SK-N-SH treated with all-trans-retinoic acid at 6 μM for 48 hours (cell line): ENCODE data around the gene GEMIN5.

Source experiments
- ATAC-seq: fragments of 200-7000 bp; cut with Tn5 transposase; 3 replicates; pipeline ENCODE4 v1.9.1; 2020; ENCODE audit warnings: mild to moderate bottlenecking, moderate library complexity
- BACH2 ChIP-seq: fragments of 250-450 bp; sonication (Bioruptor Pico); IDR thresholded peaks from 2 replicates; pipeline ENCODE4 v1.9.0; 2021; ENCODE audit warnings: mild to moderate bottlenecking, borderline replicate concordance
- CREB5 ChIP-seq: fragments of 250-450 bp; sonication (Bioruptor Pico); IDR thresholded peaks from 2 replicates; pipeline ENCODE4 v1.5.1; 2020; ENCODE audit warnings: low read depth, mild to moderate bottlenecking, moderate library complexity
- CSDC2 ChIP-seq: fragments of 250-450 bp; sonication (Bioruptor Pico); IDR thresholded peaks from 2 replicates; pipeline ENCODE4 v1.5.0; 2020; ENCODE audit warnings: mild to moderate bottlenecking, moderate library complexity
- ESRRG ChIP-seq: fragments of 250-450 bp; sonication (Bioruptor Pico); IDR thresholded peaks from 2 replicates; pipeline ENCODE4 v1.6.1; 2021; ENCODE audit warnings: mild to moderate bottlenecking
- GLIS3 ChIP-seq: fragments of 250-450 bp; sonication (Bioruptor Pico); IDR thresholded peaks from 2 replicates; pipeline ENCODE4 v1.5.0; 2020; ENCODE audit warnings: mild to moderate bottlenecking, moderate library complexity
- ISL1 ChIP-seq: fragments of 250-450 bp; sonication (Bioruptor Pico); IDR thresholded peaks from 2 replicates; pipeline ENCODE4 v2.1.2; 2022; ENCODE audit warnings: mild to moderate bottlenecking, moderate library complexity
- OSR1 ChIP-seq: fragments of 250-450 bp; sonication (Bioruptor Pico); IDR thresholded peaks from 2 replicates; pipeline ENCODE4 v1.8.0; 2022; ENCODE audit warnings: moderate library complexity, mild to moderate bottlenecking, inconsistent platforms
- PPARA ChIP-seq: fragments of 250-450 bp; sonication (Bioruptor Pico); IDR thresholded peaks from 2 replicates; pipeline ENCODE4 v1.5.0; 2020; ENCODE audit warnings: mild to moderate bottlenecking, borderline replicate concordance
- RARB ChIP-seq: fragments of 250-450 bp; sonication (Bioruptor Pico); IDR thresholded peaks from 2 replicates; pipeline ENCODE4 v1.8.0; 2021; ENCODE audit warnings: mild to moderate bottlenecking, moderate library complexity
- SNAI2 ChIP-seq: fragments of 250-450 bp; sonication (Bioruptor Pico); IDR thresholded peaks from 2 replicates; pipeline ENCODE4 v1.5.0; 2020; ENCODE audit warnings: mild to moderate bottlenecking, moderate library complexity
- TCF4 ChIP-seq: fragments of 250-450 bp; sonication (Bioruptor Pico); IDR thresholded peaks from 2 replicates; pipeline ENCODE4 v1.8.0; 2021; ENCODE audit warnings: mild to moderate bottlenecking, moderate library complexity, borderline replicate concordance
- TOX ChIP-seq: fragments of 250-450 bp; sonication (Bioruptor Pico); IDR thresholded peaks from 2 replicates; pipeline ENCODE4 v1.8.0; 2021; ENCODE audit warnings: mild to moderate bottlenecking, moderate library complexity, borderline replicate concordance
- ZC3H10 ChIP-seq: fragments of 250-450 bp; sonication (Bioruptor Pico); IDR thresholded peaks from 2 replicates; pipeline ENCODE4 v1.5.1; 2021; ENCODE audit warnings: mild to moderate bottlenecking, moderate library complexity
- ZFP3 ChIP-seq: fragments of 250-450 bp; sonication (Bioruptor Pico); IDR thresholded peaks from 2 replicates; pipeline ENCODE4 v1.5.0; 2020; ENCODE audit warnings: mild to moderate bottlenecking, moderate library complexity
- ZFP30 ChIP-seq: fragments of 450-650 bp; formaldehyde crosslinking; IDR thresholded peaks from 2 replicates; pipeline ENCODE4 v1.5.0; 2022; ENCODE audit warnings: mild to moderate bottlenecking, moderate library complexity
- ZNF565 ChIP-seq: fragments of 450-650 bp; formaldehyde crosslinking; conservative IDR thresholded peaks from 2 replicates; pipeline ENCODE4 v1.5.0; 2020; ENCODE audit warnings: low read depth, mild to moderate bottlenecking, moderate library complexity
- ZNF70 ChIP-seq: fragments of 450-650 bp; formaldehyde crosslinking; IDR thresholded peaks from 2 replicates; pipeline ENCODE4 v1.5.0; 2020; ENCODE audit warnings: mild to moderate bottlenecking, moderate library complexity
- ZNF8 ChIP-seq: fragments of 450-650 bp; formaldehyde crosslinking; IDR thresholded peaks from 2 replicates; pipeline ENCODE4 v1.5.0; 2020; ENCODE audit warnings: mild to moderate bottlenecking, moderate library complexity
- TF ChIP-seq, protein P1 (sequence below): fragments of 250-450 bp; sonication (Bioruptor Pico); IDR thresholded peaks from 2 replicates; pipeline ENCODE4 v1.8.0; 2020; ENCODE audit warnings: mild to moderate bottlenecking, moderate library complexity, borderline replicate concordance
- TF ChIP-seq, protein P2 (sequence below): fragments of 250-450 bp; sonication (Bioruptor Pico); IDR thresholded peaks from 2 replicates; pipeline ENCODE4 v1.5.1; 2021; ENCODE audit warnings: mild to moderate bottlenecking, moderate library complexity
- TF ChIP-seq, protein P3 (sequence below): fragments of 250-450 bp; sonication (Bioruptor Pico); IDR thresholded peaks from 2 replicates; pipeline ENCODE4 v1.8.0; 2021; ENCODE audit warnings: low read depth, mild to moderate bottlenecking, moderate library complexity, borderline replicate concordance
- TF ChIP-seq, protein P4 (sequence below): fragments of 250-450 bp; sonication (Bioruptor Pico); IDR thresholded peaks from 2 replicates; pipeline ENCODE4 v1.5.0; 2020; ENCODE audit warnings: mild to moderate bottlenecking, moderate library complexity

GEMIN5 gene

GRCh38 chr5:154966081-154966841 lies 28.2 kb upstream of the GEMIN5 start:
- no peak for ATAC-seq
- TF ChIP-seq CSDC2 = no peak
- no peak for TF ChIP-seq ISL1 (CRISPR knock-in tag)
- TF ChIP-seq, protein P1, sequence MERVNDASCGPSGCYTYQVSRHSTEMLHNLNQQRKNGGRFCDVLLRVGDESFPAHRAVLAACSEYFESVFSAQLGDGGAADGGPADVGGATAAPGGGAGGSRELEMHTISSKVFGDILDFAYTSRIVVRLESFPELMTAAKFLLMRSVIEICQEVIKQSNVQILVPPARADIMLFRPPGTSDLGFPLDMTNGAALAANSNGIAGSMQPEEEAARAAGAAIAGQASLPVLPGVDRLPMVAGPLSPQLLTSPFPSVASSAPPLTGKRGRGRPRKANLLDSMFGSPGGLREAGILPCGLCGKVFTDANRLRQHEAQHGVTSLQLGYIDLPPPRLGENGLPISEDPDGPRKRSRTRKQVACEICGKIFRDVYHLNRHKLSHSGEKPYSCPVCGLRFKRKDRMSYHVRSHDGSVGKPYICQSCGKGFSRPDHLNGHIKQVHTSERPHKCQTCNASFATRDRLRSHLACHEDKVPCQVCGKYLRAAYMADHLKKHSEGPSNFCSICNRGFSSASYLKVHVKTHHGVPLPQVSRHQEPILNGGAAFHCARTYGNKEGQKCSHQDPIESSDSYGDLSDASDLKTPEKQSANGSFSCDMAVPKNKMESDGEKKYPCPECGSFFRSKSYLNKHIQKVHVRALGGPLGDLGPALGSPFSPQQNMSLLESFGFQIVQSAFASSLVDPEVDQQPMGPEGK (CRISPR knock-in tag) = no peak
- TF ChIP-seq GLIS3 (CRISPR knock-in tag) = no peak
- no peak for TF ChIP-seq ZFP30 (CRISPR knock-in tag)
- no peak for TF ChIP-seq ZNF70 (CRISPR knock-in tag)
- no peak for TF ChIP-seq ESRRG (CRISPR knock-in tag)
- TF ChIP-seq BACH2 (CRISPR knock-in tag) = no peak
- no peak for TF ChIP-seq RARB (CRISPR knock-in tag)
- no peak for TF ChIP-seq TCF4
- TF ChIP-seq ZC3H10 (CRISPR knock-in tag) = no peak
- TF ChIP-seq ZNF565 (CRISPR knock-in tag) = no peak

DNA sequence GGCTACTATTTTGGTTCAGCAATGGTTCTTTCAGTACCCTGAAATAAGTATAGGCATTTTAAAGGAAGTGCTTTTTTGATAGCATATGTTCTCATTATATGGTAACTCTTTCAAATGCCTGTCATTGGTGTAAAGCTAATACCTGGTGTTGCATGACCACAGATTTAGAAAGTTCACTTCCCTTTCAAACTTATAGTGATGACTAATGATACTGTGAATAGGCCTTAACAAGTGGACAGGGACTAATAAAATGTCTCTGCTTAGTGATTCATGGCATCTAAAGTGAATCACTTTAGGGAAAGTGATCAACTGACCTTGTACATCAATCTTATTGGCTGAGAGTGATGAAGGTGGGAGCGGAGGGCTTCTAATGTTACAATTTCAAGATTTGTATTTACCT lies 24.5 kb upstream of the GEMIN5 start:
- no peak for ATAC-seq
- TF ChIP-seq, protein P2, sequence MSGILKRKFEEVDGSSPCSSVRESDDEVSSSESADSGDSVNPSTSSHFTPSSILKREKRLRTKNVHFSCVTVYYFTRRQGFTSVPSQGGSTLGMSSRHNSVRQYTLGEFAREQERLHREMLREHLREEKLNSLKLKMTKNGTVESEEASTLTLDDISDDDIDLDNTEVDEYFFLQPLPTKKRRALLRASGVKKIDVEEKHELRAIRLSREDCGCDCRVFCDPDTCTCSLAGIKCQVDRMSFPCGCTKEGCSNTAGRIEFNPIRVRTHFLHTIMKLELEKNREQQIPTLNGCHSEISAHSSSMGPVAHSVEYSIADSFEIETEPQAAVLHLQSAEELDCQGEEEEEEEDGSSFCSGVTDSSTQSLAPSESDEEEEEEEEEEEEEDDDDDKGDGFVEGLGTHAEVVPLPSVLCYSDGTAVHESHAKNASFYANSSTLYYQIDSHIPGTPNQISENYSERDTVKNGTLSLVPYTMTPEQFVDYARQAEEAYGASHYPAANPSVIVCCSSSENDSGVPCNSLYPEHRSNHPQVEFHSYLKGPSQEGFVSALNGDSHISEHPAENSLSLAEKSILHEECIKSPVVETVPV = no peak
- TF ChIP-seq CREB5 (CRISPR knock-in tag) (no peak), TCF4 (no peak), SNAI2 (CRISPR knock-in tag) (no peak), TOX (no peak)
- TF ChIP-seq, all 23 proteins: peak for 0

- no peak for ATAC-seq
- TF ChIP-seq, protein P1 (CRISPR knock-in tag) = no peak
- TF ChIP-seq CSDC2 (no peak), ESRRG (CRISPR knock-in tag) (no peak), ZC3H10 (CRISPR knock-in tag) (no peak), RARB (CRISPR knock-in tag) (no peak), SNAI2 (CRISPR knock-in tag) (no peak), OSR1 (CRISPR knock-in tag) (no peak), ZNF70 (CRISPR knock-in tag) (no peak), ZFP3 (CRISPR knock-in tag) (no peak), ISL1 (CRISPR knock-in tag) (no peak), GLIS3 (CRISPR knock-in tag) (no peak), ZNF8 (CRISPR knock-in tag) (no peak), TOX (no peak), PPARA (CRISPR knock-in tag) (no peak), BACH2 (CRISPR knock-in tag) (no peak), CREB5 (CRISPR knock-in tag) (no peak), ZNF565 (CRISPR knock-in tag) (no peak)
- TF ChIP-seq, protein P3, sequence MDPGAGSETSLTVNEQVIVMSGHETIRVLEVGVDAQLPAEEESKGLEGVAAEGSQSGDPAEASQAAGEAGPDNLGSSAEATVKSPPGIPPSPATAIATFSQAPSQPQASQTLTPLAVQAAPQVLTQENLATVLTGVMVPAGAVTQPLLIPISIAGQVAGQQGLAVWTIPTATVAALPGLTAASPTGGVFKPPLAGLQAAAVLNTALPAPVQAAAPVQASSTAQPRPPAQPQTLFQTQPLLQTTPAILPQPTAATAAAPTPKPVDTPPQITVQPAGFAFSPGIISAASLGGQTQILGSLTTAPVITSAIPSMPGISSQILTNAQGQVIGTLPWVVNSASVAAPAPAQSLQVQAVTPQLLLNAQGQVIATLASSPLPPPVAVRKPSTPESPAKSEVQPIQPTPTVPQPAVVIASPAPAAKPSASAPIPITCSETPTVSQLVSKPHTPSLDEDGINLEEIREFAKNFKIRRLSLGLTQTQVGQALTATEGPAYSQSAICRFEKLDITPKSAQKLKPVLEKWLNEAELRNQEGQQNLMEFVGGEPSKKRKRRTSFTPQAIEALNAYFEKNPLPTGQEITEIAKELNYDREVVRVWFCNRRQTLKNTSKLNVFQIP = no peak
- TF ChIP-seq, protein P2 = no peak
- TF ChIP-seq, protein P4, sequence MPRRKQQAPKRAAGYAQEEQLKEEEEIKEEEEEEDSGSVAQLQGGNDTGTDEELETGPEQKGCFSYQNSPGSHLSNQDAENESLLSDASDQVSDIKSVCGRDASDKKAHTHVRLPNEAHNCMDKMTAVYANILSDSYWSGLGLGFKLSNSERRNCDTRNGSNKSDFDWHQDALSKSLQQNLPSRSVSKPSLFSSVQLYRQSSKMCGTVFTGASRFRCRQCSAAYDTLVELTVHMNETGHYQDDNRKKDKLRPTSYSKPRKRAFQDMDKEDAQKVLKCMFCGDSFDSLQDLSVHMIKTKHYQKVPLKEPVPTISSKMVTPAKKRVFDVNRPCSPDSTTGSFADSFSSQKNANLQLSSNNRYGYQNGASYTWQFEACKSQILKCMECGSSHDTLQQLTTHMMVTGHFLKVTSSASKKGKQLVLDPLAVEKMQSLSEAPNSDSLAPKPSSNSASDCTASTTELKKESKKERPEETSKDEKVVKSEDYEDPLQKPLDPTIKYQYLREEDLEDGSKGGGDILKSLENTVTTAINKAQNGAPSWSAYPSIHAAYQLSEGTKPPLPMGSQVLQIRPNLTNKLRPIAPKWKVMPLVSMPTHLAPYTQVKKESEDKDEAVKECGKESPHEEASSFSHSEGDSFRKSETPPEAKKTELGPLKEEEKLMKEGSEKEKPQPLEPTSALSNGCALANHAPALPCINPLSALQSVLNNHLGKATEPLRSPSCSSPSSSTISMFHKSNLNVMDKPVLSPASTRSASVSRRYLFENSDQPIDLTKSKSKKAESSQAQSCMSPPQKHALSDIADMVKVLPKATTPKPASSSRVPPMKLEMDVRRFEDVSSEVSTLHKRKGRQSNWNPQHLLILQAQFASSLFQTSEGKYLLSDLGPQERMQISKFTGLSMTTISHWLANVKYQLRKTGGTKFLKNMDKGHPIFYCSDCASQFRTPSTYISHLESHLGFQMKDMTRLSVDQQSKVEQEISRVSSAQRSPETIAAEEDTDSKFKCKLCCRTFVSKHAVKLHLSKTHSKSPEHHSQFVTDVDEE = no peak
Observed at GRCh38 chr5:154956712-154957111, 18.7 kb upstream of the GEMIN5 start.
